Measurements from ENCODE around the gene NPHP4. TPM values are rescaled to one million over a fixed set of nuclear protein-coding genes. Genes with fewer than 3 reads are reported as not detected.
A peak's percentile ranks its signal among the peaks of the same experiment; 100 is the strongest.

The NPHP4 gene
- total RNA-seq, 1 experiment from 2014 or later, result 16.8 TPM

DNA sequence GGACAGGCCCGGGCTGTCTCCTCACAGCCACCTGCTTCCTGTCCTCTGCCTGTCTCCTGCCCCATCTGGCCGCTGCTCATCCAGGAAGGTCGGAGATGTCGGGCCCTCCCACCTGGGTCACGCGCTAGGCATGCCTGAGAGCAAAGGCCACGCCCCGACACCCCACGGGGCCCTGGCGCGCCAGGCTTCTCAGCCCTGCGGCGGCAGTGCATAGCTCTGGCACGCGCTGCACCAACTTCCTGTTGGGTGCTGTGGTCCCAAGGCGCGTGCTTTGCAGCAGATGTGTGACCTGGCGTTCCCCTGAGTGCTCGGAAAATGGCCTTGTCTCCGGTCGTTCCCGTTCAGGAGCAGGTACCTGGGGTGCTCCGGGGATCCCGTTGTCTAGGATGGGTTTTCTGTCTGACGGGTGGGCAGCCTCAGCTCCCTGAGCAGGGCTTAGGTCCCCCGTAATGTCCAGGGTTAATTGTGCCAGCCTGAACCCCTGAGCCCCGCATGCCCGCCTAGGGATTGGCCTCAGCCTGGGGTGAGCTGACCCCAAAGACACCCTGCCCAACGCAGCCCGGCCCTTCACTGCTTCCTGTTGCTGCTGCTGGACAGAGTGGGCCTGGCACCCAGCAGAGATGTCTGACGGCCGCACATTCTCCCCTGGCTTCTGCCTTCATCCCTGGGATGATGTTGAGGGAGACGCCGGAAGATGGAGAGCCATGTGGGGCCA is 34.0 kb upstream of the NPHP4 start (continued):
- TF ChIP-seq, protein P1, sequence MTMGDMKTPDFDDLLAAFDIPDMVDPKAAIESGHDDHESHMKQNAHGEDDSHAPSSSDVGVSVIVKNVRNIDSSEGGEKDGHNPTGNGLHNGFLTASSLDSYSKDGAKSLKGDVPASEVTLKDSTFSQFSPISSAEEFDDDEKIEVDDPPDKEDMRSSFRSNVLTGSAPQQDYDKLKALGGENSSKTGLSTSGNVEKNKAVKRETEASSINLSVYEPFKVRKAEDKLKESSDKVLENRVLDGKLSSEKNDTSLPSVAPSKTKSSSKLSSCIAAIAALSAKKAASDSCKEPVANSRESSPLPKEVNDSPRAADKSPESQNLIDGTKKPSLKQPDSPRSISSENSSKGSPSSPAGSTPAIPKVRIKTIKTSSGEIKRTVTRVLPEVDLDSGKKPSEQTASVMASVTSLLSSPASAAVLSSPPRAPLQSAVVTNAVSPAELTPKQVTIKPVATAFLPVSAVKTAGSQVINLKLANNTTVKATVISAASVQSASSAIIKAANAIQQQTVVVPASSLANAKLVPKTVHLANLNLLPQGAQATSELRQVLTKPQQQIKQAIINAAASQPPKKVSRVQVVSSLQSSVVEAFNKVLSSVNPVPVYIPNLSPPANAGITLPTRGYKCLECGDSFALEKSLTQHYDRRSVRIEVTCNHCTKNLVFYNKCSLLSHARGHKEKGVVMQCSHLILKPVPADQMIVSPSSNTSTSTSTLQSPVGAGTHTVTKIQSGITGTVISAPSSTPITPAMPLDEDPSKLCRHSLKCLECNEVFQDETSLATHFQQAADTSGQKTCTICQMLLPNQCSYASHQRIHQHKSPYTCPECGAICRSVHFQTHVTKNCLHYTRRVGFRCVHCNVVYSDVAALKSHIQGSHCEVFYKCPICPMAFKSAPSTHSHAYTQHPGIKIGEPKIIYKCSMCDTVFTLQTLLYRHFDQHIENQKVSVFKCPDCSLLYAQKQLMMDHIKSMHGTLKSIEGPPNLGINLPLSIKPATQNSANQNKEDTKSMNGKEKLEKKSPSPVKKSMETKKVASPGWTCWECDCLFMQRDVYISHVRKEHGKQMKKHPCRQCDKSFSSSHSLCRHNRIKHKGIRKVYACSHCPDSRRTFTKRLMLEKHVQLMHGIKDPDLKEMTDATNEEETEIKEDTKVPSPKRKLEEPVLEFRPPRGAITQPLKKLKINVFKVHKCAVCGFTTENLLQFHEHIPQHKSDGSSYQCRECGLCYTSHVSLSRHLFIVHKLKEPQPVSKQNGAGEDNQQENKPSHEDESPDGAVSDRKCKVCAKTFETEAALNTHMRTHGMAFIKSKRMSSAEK (CRISPR knock-in tag; IDR thresholded peaks at IDR 0.05; ENCODE audit: borderline replicate concordance), result no peak
- TF ChIP-seq ZNF416 (CRISPR knock-in tag; IDR thresholded peaks at IDR 0.05), result no peak
- no peak for TF ChIP-seq ATF1 (CRISPR knock-in tag; IDR thresholded peaks at IDR 0.05)
- TF ChIP-seq, protein P2, sequence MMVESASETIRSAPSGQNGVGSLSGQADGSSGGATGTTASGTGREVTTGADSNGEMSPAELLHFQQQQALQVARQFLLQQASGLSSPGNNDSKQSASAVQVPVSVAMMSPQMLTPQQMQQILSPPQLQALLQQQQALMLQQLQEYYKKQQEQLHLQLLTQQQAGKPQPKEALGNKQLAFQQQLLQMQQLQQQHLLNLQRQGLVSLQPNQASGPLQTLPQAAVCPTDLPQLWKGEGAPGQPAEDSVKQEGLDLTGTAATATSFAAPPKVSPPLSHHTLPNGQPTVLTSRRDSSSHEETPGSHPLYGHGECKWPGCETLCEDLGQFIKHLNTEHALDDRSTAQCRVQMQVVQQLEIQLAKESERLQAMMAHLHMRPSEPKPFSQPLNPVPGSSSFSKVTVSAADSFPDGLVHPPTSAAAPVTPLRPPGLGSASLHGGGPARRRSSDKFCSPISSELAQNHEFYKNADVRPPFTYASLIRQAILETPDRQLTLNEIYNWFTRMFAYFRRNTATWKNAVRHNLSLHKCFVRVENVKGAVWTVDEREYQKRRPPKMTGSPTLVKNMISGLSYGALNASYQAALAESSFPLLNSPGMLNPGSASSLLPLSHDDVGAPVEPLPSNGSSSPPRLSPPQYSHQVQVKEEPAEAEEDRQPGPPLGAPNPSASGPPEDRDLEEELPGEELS (CRISPR knock-in tag; IDR thresholded peaks at IDR 0.05), result peak; percentile 76
- TF ChIP-seq FOXJ3 (CRISPR knock-in tag; IDR thresholded peaks at IDR 0.05; ENCODE audit: borderline replicate concordance), result no peak
- TF ChIP-seq HMGA2 (CRISPR knock-in tag; IDR thresholded peaks at IDR 0.05), result no peak
- TF ChIP-seq, protein P3, sequence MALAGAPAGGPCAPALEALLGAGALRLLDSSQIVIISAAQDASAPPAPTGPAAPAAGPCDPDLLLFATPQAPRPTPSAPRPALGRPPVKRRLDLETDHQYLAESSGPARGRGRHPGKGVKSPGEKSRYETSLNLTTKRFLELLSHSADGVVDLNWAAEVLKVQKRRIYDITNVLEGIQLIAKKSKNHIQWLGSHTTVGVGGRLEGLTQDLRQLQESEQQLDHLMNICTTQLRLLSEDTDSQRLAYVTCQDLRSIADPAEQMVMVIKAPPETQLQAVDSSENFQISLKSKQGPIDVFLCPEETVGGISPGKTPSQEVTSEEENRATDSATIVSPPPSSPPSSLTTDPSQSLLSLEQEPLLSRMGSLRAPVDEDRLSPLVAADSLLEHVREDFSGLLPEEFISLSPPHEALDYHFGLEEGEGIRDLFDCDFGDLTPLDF (CRISPR knock-in tag; IDR thresholded peaks at IDR 0.05), result no peak
- TF ChIP-seq, protein P4, sequence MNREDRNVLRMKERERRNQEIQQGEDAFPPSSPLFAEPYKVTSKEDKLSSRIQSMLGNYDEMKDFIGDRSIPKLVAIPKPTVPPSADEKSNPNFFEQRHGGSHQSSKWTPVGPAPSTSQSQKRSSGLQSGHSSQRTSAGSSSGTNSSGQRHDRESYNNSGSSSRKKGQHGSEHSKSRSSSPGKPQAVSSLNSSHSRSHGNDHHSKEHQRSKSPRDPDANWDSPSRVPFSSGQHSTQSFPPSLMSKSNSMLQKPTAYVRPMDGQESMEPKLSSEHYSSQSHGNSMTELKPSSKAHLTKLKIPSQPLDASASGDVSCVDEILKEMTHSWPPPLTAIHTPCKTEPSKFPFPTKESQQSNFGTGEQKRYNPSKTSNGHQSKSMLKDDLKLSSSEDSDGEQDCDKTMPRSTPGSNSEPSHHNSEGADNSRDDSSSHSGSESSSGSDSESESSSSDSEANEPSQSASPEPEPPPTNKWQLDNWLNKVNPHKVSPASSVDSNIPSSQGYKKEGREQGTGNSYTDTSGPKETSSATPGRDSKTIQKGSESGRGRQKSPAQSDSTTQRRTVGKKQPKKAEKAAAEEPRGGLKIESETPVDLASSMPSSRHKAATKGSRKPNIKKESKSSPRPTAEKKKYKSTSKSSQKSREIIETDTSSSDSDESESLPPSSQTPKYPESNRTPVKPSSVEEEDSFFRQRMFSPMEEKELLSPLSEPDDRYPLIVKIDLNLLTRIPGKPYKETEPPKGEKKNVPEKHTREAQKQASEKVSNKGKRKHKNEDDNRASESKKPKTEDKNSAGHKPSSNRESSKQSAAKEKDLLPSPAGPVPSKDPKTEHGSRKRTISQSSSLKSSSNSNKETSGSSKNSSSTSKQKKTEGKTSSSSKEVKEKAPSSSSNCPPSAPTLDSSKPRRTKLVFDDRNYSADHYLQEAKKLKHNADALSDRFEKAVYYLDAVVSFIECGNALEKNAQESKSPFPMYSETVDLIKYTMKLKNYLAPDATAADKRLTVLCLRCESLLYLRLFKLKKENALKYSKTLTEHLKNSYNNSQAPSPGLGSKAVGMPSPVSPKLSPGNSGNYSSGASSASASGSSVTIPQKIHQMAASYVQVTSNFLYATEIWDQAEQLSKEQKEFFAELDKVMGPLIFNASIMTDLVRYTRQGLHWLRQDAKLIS (CRISPR knock-in tag; IDR thresholded peaks at IDR 0.05; ENCODE audit: borderline replicate concordance), result no peak

GRCh38 chr1:6025269-6026094 is 33.3 kb upstream of the NPHP4 start:
- H3K27ac Mint-ChIP-seq, result no peak overlapping the region
- peaks cover 4% of the 10 kb centered on the region; the same call in 1 of the 2 replicates for H3K4me1 Mint-ChIP-seq
- TF ChIP-seq PRDM15 (CRISPR knock-in tag; IDR thresholded peaks at IDR 0.05) (peak; percentile 77), EMX1 (CRISPR knock-in tag; IDR thresholded peaks at IDR 0.05) (no peak)
- no peaks in the 10 kb centered on the region; the same call in 1 of the 2 replicates for H3K27me3 Mint-ChIP-seq (ENCODE audit: low read depth)
- H3K4me3 Mint-ChIP-seq, result no peak overlapping the region
- no peaks in the 10 kb centered on the region for H3K36me3 Mint-ChIP-seq
- ChIA-PET CTCF (interaction anchor here (1.1 to 3.4 kb wide), 6 partner anchors 9 to 179 kb away, joined by 3 to 46 read pairs (median 8); no protein-coding TSS in a partner anchor), POLR2A (no interaction called here)
- H3K9me3 Mint-ChIP-seq, result no peaks in the 10 kb centered on the region
- DNase-seq (ENCODE audit: low spot score) (no peak), ATAC-seq (no peak)
